Stimulated activated naive CD8-positive, alpha-beta T cell treated with anti-CD3 and anti-CD28 coated beads, Interleukin-15, Interleukin-2, amounts not matched to agents 100 U/mL and 50 U/mL, for 24 hours (primary cell): ENCODE data around the gene FGF18.

Source experiments
- ATAC-seq: fragments of 150-1000 bp; cut with Tn5 transposase; one replicate; pipeline ENCODE4 v1.10.0; 2021
- DNase-seq: peaks from one replicate; pipeline ENCODE4 v3.0.0; 2021

FGF18 gene

DNA sequence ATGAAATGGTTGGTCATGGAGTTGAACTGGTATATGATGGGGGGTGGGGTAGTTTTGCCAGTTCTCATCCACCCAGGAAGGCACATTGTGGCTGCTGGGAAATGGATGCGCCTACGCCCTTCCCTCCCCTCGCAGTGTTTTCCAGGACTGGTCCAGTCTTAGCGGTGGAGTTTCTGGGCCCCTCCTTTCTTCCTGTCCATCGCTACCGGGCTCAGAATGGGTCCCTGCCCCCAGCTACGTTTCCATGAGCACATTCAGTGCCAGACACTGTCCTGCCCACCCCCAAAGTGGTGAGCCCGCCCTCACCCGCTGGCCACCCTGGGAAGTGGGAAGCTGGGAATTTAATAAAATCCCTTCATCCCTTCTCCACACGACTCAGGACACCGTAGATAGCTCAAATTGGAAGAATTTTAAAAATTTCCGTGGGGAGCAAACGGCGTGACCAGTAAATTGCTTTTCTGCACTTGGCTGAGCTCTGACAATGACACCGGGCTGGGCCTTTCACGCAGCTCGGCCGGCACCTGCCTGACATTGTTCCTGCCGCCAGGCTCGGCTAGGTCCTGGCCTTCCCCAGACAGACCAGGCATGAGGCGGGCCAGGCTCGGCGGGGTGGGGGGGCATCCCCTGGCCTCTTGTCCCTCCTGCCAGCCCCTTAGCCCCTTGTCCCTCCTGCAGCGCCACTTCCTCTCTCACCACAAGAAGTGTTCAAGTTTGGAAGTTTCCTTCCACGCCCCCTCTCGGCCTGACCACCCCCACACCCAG, 3.6 kb downstream of the FGF18 start:
- ATAC-seq (no peak), DNase-seq (no peak)

DNA sequence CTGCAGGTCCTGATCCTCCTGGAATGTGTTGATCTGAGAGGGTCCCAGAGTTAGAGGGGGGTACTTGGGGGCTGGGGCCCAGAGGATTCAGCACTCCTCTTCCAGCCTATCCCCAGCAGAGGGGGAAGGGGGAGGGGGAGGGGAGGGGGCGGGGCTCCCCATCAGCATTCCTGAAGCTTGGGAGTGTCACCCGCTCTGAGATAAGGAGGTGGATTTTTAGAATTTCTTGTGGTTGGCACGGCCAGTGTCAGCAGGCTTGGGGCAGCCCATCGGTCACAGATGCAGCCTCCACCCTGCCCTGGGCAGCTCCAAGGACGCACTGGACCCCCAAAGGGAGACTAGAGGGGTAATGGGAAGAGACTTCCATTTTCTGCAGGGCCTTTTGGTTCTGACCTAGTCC, 5.3 kb downstream of the FGF18 start:
- DNase-seq (no peak), ATAC-seq (no peak)

DNA sequence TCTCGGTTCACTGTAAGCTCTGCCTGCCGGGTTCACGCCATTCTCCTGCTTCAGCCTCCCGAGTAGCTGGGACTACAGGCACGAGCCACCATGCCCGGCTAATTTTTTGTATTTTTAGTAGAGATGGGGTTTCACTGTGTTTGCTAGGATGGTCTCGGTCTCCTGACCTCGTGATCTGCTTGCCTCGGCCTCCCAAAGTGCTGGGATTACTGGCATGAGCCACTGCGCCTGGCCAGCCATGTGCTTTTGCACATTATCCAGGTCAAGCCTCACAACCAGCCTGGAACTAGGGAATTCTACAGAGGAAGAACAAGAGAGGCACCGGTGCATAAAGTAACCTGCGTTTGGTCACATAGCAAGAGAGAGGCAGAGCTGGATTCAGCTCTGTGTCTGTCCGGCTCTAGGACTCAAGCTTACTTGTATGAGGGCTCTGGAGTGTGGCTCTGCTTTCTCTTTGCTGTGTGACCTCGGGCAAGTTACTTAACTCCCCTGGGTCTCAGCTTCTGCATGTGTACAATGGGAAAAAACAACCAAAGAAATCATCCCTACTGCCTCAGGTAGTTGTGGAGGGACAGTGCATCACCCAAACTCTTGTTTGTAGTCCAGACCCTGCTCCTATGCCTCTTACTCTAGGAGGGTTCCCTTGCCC, 6.3 kb downstream of the FGF18 start:
- ATAC-seq (no peak), DNase-seq (no peak)

DNA sequence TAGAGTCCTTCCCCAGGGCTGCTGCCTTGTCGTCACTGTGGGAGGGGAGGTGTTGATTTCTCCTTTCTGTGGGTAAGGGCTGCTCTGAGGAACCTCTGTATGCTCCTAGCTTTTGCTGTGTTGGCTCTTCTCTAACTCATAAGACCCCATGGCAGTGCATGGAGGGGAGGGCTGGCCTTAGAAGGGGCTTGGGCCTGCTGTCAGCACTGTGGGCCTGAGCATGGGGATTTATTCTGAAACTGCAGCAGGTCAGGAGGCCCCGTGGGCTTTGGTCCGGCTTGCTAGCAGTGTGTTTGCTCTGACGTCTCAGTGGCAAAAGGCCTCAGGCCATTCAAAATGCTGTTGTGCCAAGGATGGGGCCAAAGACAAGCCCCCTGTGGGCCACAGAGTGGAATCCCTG, 6.8 kb downstream of the FGF18 start:
- no peak for DNase-seq
- ATAC-seq = no peak

DNA sequence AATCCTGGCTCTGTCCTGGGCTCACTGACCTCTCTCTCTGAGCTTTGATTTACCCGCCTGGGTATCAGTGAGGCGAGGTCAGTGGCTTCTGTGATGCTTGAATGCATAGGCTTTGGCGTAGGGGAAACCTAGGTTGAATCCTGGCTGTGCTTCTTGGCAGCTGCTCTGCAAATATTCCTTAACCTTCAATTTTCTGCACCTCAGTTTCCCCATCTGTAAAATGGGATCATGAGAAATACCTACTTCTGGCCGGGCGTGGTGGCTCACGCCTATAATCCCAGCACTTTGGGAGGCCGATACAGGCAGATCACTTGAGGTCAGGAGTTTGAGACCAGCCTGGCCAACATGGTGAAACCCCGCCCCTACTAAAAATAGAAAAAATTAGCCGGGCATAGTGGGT, 7.2 kb downstream of the FGF18 start:
- ATAC-seq = no peak
- DNase-seq = no peak

DNA sequence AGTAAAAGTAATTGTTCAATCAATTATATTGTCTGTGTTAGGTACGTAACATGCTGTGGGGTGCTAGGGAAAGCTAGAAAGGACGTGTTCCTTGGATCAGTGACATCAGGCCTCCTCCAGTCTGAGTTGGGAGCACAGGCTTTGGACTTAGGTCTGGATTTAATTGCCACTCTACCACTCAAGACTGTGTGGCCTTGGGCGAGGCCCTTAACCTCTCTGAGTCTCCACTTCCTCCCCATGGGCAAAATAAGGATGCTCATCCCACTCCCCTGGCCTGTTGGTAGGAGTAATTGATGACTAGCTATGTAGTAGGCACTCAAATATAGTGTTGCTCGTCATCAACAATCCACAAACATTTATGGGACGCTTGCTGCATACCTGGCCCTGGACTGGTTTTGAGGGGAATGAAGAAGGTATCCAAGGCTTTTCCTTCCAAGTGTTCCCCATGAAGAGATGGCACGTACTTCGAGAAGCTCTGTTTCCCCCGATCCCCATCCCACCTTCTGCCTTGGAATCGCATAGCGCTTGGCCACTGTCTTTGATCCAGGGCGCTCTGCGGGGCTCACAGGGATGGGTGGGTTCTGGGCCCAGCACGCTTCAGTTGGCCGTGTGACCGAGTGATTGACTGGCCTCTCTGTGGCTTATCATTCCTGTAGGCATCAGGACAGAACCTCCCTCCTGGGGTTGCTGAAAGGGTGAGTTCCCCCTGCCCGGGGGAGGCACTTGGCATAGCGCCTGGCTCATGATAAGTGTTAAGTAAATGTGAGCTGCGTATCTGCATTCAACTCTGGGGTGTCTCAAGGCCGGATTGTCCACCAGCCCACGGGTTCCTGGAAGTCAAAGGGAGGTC, 8.1 kb downstream of the FGF18 start:
- ATAC-seq (no peak), DNase-seq (no peak)

DNA sequence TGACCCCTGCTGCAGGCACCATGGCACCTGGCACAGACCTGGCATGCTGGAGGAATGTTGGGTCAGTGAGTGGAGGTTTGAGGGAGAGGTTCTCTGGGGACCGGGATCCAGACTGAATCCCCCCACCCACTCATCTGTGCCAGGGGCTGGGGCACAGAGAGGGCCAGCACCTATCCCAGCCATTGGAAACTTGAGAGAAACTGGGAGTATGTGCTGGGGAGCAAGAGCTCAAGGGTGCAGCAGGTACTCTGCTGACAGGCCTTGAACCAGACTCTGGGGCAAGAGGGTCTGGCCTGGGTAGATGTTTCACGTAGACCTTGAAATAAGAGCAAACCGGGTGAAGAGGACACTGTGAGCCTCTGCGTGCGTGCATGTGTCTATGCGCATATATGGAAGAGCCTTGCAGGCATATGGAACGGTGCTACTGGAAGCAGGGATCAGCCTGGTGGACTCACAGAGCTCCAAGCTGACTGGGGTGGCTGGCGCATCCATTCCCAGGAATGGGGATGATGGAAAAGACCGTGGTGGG, 8.8 kb downstream of the FGF18 start:
- ATAC-seq = no peak
- DNase-seq = no peak

DNA sequence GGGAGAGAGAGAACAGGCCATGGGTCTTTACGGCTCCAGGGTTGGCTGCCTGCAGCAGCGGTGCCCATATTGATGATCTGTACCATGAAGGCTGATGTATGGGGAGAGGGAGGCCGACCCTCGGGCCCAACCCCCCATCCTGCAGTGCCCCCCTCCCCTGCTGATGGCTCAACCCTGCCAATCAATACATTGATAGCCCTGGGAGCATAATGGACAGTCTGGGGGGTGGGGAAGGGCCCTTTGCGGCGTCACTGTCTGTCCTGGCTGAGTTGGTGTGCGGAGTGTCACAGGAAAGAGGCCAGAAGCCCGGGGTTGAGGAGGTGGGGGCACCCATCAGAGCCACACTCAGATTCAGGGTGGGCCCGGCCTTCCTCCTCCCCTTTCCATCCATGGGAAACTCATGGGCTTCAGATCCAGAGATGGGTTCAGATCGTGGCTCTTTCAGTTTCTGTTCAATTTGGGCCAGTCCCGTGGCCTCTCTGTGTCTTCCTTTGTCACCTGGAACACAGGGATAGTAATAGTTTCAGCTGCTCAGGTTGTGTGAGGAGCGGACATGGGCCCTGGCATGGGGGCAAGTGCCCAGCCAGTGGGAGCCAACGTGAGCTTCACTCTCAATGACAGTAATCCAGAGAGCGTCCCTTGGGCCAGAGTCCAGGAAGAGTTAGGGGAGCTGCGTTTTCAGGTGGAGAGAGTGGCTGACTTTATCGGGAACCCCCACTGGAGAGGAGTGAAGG, 9.5 kb downstream of the FGF18 start:
- ATAC-seq (no peak), DNase-seq (no peak)

DNA sequence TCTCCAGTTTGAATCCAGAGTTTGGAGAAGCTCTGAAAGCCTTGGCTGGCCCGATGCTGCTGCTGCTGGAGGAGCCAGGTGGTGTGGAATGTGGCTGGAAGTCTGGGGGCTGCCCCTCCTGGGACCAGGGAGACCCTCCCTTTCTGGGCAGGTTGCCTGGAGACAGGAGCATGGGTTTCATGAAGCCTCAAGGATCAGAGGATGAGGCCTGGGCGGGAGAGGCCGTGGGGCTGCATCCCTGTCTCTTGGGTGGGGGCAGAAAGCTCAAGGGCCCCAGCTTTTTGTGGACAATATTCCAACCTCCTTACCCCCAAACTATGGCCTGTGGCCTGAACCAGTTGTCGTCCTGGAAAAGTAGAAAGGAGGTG, 10.1 kb downstream of the FGF18 start:
- no peak for DNase-seq
- ATAC-seq = no peak

DNA sequence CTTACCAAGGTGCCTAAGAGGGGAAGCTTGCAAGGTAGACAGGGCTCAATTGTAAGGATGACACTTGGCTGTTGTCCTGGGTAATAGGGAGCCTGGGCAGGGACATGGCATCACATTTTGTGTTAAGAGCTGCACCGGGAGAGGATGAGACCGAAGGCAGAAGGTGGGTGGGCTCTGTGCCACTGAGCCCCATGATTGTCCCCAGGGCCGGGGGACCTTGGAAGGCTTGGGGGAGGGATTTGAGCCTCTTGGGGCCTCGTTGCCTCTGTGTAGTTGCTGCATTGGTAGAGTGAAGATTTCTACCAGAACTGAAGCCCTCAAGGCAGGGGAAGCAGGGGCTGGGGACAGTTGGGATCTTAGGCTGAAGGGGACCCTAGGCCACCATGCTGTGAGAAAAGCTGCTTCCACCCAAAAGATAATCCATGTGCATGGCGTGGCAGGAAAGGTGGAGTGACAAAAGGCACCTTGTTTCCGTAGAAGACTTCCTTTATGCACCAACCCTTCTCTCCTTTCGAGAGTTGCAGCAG, 11.9 kb downstream of the FGF18 start:
- ATAC-seq (no peak), DNase-seq (no peak)

DNA sequence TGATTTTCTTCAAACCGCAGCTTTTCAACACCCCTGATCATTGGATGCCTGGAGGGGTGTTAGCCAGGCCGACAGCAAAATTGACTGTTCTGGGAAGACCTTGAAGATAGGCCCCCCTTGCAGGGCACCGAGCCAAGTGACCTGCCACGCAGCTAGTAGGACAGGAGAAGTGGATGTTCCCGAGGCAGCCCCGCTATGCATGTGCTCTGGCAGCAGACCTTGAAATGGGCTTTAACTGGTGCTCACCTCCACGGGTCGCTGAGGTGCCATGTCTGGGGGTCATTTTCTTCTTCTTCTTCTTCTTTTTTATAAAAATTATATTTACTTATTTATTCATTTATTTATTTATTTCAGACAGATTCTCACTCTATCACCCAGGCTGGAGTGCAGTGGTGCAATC, 12.6 kb downstream of the FGF18 start:
- ATAC-seq = no peak

DNA sequence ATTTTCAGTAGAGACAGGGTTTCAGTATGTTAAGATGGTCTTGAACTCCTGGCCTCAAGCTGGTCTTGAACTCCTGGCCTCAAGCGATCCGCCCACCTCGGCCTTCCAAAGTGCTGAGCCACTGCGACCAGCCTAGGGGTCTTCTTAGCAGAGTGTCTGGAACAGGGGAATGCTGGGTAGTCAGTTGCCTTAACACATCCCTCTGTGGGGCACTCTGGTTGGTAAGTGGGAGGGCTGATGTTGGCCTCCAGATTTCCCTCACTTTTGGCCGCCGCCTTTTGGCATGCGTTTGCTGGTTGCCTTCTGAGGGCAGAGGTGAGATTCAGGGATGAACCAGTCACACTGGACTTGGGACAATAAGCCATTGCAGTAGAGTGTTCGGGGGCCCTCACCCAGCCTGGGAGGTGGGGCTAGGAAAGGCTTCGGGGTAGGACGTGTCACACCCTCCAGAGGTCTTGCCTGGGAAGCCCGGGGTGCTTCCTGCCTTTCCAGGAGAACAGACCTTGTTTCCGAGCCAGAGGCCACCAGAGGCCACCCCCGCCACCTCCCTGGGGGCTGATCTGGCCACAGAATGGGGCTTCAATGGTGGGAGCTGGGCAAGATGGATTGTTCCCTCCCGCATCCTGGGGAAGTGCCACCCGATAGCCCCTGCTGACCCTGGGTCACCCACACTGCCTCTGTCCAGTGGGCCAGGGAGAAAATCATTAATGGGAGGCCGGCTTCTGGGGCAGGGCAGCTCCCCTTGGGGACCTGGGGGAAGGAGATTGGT, 13.3 kb downstream of the FGF18 start:
- DNase-seq = no peak
- ATAC-seq = no peak

More for the DNA sequence above, 12.6 kb downstream of the FGF18 start:
- no peak for DNase-seq

DNA sequence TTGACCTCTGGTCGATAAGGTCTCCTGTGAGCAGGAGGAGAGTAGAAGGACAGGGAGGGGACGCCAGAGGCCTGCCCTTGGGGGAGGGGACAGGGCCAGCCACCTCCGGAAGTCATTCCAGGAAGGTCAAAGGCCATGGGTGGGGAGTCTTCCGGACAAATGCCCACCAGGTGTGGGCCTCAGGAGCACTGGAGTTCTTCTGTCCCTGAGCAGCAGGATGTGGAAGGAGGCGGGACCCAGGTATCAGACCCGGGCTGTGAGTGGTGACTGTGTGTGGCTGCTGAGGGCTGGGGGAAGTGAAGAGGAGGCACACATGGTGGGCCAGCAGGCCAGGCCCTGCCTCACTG, 13.9 kb downstream of the FGF18 start:
- DNase-seq = no peak
- no peak for ATAC-seq

DNA sequence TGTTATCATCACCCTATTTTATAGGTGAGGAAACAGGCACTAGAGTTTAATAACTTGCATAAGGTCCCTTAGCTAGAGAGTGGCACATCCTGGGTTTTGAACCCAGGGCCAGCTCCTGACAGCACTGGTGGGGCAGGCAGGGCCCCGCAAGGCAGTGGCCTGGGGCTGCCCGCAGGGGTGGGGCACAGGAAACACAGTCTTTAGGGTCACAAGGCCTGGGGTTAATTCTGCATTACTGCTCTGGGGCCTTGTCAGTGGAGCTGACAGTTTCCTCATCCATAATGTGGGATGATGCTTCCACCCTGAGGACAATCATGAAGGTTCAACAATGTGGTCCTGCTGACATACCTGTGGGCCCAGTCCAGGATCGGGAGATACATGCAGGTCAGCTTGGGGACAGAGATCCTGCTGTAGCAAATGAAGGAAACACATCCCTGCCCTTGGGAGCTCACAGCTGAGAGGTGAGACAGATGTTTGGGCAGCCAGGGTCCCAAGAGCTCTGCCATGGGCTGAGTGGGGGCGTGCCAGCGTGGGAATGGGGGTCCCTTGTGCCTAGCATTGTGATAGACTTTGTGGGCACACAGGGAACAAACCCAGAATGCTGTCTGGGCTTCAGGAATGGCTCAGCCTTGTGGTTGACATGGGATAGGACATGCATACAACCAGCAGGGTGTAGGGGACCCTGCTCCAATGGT, 14.7 kb downstream of the FGF18 start:
- no peak for DNase-seq
- no peak for ATAC-seq

DNA sequence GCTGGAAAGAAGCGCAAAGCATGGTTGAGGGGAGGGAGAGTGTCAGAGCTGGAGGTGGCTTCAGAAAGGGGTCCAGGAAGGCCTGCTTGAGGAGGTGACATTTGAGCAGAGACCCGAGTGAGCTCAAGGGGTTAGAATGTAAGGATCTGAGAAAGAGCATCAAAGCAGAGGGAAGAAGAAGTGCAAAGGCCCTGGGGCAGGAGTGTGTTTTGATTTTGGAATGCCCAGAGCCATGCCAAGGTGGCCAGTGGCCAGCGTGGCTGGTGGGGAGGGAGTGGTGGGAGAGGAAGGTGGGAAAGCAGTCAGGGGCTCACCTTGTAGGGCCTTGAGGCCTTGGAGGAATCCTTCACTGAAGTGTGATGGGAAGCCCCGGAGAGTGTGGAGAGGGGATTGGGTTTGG, 15.4 kb downstream of the FGF18 start:
- no peak for DNase-seq
- ATAC-seq = no peak

DNA sequence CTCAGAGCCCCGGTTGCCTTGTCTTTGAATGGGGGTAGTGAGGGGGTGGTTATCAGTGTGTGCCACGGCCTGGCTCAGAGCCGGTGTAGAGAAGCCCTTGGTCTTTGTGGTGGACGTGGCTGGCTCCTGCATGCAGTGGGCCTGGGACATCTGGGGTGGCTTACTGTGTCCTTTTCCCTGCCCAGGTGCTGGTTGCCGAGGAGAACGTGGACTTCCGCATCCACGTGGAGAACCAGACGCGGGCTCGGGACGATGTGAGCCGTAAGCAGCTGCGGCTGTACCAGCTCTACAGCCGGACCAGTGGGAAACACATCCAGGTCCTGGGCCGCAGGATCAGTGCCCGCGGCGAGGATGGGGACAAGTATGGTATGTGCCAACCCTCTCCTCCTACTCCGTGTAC, 16.5 kb downstream of the FGF18 start:
- DNase-seq = no peak
- ATAC-seq = no peak

DNA sequence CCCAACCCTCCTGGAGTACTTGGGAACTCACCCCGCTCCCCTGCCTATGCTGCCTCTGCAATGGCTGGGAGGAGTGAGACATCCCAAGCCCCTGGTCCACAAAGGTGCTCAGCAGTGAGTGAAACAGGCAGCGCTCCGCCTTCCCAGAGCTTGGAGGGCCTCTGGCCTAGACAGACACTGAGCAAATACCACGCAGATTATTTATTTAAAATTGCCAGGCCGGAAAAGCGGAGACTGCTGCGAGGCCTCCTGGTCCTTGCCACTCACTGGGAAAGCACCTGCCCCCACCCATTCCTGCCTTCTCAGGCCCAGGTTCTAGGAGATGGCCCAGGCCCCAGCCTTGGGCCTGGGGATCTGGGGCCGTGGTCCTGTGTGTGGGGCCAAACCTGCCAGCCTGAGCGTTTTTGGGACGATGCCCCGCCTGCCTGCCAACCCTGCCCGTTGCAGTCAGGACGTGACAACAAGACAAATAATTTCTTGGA, 17.4 kb downstream of the FGF18 start:
- ATAC-seq (no peak), DNase-seq (no peak)

DNA sequence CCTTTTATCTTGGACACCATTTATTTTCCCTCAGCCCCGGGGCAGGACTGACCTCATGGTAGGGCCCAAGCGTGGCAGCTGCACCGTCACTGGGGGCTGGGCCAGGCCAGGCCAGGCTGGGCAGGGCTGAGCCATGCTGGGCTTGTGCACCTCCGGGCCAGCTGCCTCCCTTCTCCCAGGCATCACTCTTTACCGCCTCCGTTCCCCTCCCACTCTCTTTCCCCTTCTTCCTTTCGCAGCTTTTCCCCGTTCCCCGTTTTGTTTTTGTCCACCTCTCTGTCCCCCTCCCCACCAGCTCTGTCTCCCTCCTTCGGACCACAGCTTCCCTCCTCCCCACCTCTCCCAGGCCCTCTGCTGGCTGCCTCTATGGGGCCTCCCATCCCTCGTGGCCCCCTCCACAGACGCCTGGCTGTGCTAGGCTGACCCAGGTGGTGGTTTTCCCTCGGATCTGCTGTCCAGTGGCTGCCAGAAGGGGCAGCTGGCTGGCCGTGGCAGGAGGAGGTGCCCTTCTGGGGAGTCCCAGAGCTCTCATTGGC, 17.9 kb downstream of the FGF18 start:
- no peak for ATAC-seq

DNA sequence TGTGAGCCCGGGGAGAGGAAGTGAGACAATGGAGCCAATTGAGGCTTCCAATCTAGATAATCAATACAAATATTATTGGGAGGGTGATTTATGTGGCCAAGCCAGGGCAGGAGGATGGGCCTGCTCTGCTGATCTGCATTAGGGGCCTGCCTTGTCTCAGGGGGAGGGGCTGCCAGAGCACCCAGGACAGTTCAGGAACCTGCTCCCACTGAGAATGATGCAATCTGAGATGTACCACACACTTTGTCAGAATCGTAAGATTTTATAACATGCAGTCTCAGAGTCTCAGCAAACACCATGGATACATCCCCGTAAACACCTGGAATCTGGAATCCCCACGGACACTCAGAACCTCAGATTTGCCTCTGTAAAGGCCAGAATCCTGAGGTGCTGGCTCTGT, 19.3 kb downstream of the FGF18 start:
- no peak for ATAC-seq
- no peak for DNase-seq

More for the DNA sequence above, 17.9 kb downstream of the FGF18 start:
- DNase-seq = no peak

DNA sequence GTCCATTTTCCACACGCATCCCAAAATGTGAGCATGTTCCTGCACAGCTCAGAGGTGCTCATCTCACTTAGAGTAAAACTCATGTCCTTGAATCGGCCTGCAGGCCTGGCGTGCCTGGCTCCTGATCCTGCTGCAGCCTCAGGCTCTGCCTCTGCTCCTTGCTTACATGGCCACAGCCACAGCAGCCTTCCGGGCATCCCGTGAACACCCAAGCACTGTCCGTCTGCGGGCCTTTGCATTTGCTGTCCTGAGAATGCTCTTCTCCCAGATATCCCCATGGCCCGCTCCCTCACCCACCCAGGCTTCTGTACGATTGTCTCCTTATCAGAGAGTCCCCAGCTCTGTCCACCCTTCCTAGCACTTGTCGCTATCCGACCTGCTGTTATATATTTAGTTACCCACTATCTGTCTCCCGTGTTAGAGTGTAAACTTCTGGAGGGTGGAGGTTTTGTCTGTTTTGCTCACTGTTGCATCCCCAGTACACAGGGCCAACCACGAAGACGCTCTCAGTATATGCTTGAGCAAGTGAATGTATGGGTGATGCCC, 21.9 kb downstream of the FGF18 start:
- ATAC-seq = no peak
- no peak for DNase-seq
